Neural cell (in vitro differentiated cells): ENCODE data around the gene MSANTD2. TPM values are rescaled to one million over a fixed set of nuclear protein-coding genes. Genes with fewer than 3 reads are reported as not detected.

Experiments
- H2AFZ ChIP-seq: fragments of 200-600, 300-800 bp; sonication (generic), shearing (Covaris generic); 2 replicates; pipeline ENCODE4 v1.6.0; 2014; ENCODE audit warnings: low read depth, mild to moderate bottlenecking, antibody characterized with exemption, low read length, moderate library complexity
- H3F3A ChIP-seq: fragments of 200-600 bp; shearing (Covaris generic); 2 replicates; pipeline ENCODE4 v1.6.1; 2016; ENCODE audit warnings: mild to moderate bottlenecking, moderate library complexity, mixed read lengths, antibody characterized with exemption, low read length; ENCODE audit not compliant: insufficient read depth, poor library complexity, severe bottlenecking
- H3K27ac ChIP-seq: fragments of 200-600, 300-800 bp; sonication (generic), shearing (Covaris generic); 2 replicates; pipeline ENCODE4 v1.5.1; 2014; ENCODE audit warnings: mild to moderate bottlenecking, low read length, moderate library complexity
- H3K27me3 ChIP-seq: fragments of 300-800, 200-600 bp; sonication (generic), shearing (Covaris generic); 2 replicates; pipeline ENCODE4 v1.6.0; 2014; ENCODE audit warnings: mild to moderate bottlenecking, low read depth, low read length, moderate library complexity; ENCODE audit not compliant: insufficient read depth
- H3K36me3 ChIP-seq: fragments of 300-800, 200-600 bp; sonication (generic), shearing (Covaris generic); 2 replicates; pipeline ENCODE4 v1.5.1; 2014; ENCODE audit warnings: mild to moderate bottlenecking, antibody characterized with exemption, low read length, moderate library complexity; ENCODE audit not compliant: insufficient read depth
- H3K4me2 ChIP-seq: fragments of 300-800, 200-600 bp; sonication (generic), shearing (Covaris generic); 2 replicates; pipeline ENCODE4 v1.6.0; 2014; ENCODE audit warnings: mild to moderate bottlenecking, low read length
- H3K4me3 ChIP-seq: fragments of 300-800, 200-600 bp; sonication (generic), shearing (Covaris generic); 2 replicates; pipeline ENCODE4 v1.5.1; 2014; ENCODE audit warnings: mild to moderate bottlenecking, low read length, moderate library complexity
- H3K79me2 ChIP-seq: fragments of 200-600 bp; shearing (Covaris generic); replicated peaks from 2 replicates; pipeline ENCODE4 v1.6.0; 2014; ENCODE audit warnings: mild to moderate bottlenecking, low read length, moderate library complexity; ENCODE audit not compliant: insufficient read depth
- H3K9ac ChIP-seq: fragments of 300-800, 200-600 bp; sonication (generic), shearing (Covaris generic); 2 replicates; pipeline ENCODE4 v1.6.1; 2016; ENCODE audit warnings: mild to moderate bottlenecking, low read length, mixed read lengths
- H3K9me2 ChIP-seq: fragments of 200-600 bp; shearing (Covaris generic); 2 replicates; pipeline ENCODE4 v1.6.1; 2016; ENCODE audit warnings: mild to moderate bottlenecking, low read length, mixed read lengths; ENCODE audit not compliant: insufficient read depth
- H3K9me3 ChIP-seq: fragments of 200-600, 300-800 bp; sonication (generic), shearing (Covaris generic); 2 replicates; pipeline ENCODE4 v1.6.1; 2016; ENCODE audit warnings: mild to moderate bottlenecking, mixed run types, low read length, moderate library complexity, mixed read lengths
- H4K20me1 ChIP-seq: fragments of 200-600 bp; shearing (Covaris generic); 2 replicates; pipeline ENCODE4 v1.6.1; 2016; ENCODE audit warnings: mild to moderate bottlenecking, mixed run types; ENCODE audit not compliant: insufficient read depth
- EP300 ChIP-seq: fragments of 450-650 bp; conservative IDR thresholded peaks from 2 replicates; pipeline ENCODE4 v1.6.1; 2014; ENCODE audit warnings: antibody characterized with exemption, mild to moderate bottlenecking, moderate library complexity; ENCODE audit not compliant: poor library complexity, severe bottlenecking
- EZH2 ChIP-seq: fragments of 200-600, 300-800 bp; shearing (Covaris generic), sonication (generic); IDR thresholded peaks from 2 replicates; pipeline ENCODE4 v1.6.1; 2014; ENCODE audit warnings: antibody characterized with exemption, low read length, borderline replicate concordance, mild to moderate bottlenecking; ENCODE audit not compliant: insufficient read depth, poor library complexity, severe bottlenecking
- MXI1 ChIP-seq: fragments of 450-650 bp; conservative IDR thresholded peaks from 2 replicates; pipeline ENCODE4 v1.6.1; 2014; ENCODE audit warnings: antibody characterized with exemption, mild to moderate bottlenecking; ENCODE audit not compliant: poor library complexity, severe bottlenecking
- POLR2AphosphoS5 ChIP-seq: IDR thresholded peaks from 2 replicates; pipeline ENCODE4 v1.6.1; 2012
- RAD21 ChIP-seq: fragments of 450-650 bp; conservative IDR thresholded peaks from 2 replicates; pipeline ENCODE4 v1.6.1; 2014; ENCODE audit warnings: antibody characterized with exemption, mild to moderate bottlenecking, moderate library complexity
- SMC3 ChIP-seq: fragments of 450-650 bp; conservative IDR thresholded peaks from 2 replicates; pipeline ENCODE4 v1.6.1; 2014; ENCODE audit warnings: antibody characterized with exemption, mild to moderate bottlenecking, moderate library complexity; ENCODE audit not compliant: poor library complexity
- TAF1 ChIP-seq: IDR thresholded peaks from 2 replicates; pipeline ENCODE4 v1.6.1; 2012; ENCODE audit warnings: low read depth
- polyA plus RNA-seq: library from polyadenylated mRNA; depleted of rRNA; stranded (reverse); fragments of >200 nt; gene quantifications from 2 replicates; pipeline ENCODE4 v1.2.3, GENCODE V29; 2014
- TF ChIP-seq, protein P1 (sequence below): IDR thresholded peaks from 2 replicates; pipeline ENCODE4 v1.6.1; 2012; ENCODE audit warnings: borderline replicate concordance
- TF ChIP-seq, protein P2 (sequence below): fragments of 450-650 bp; IDR thresholded peaks from 2 replicates; pipeline ENCODE4 v1.5.1; 2014; ENCODE audit warnings: antibody characterized with exemption, mild to moderate bottlenecking, moderate library complexity; ENCODE audit not compliant: poor library complexity, severe bottlenecking

Gene MSANTD2
- polyA plus RNA-seq, 1 donor from 2014 or later, result 45.3 TPM

DNA sequence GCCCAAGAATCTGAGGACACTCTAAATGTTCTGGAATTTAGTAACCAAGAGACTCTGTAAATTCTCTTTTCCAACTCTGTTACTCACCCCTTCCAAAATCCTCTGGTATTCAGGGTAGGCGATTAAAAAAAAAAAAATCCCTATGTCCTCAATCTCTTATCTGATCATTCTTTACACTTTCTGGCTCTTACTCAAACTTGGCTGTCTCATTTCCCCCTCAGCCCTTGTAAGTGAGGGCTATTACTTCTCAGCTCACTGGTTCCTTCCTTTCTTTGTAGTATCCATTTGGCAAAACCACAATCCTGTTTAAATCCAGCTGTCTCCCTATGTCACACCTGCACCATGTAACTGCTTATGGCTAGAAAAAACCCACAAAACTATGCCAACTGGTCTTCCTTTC is 12.7 kb upstream of the MSANTD2 start:
- Histone ChIP-seq H3K4me2 (no peak overlapping the region), H3K79me2 (no peaks in the 10 kb centered on the region), H3K36me3 (no peaks in the 10 kb centered on the region), H3K9me2 (no peaks in the 10 kb centered on the region), H3K27me3 (no peaks in the 10 kb centered on the region), H2AFZ (no peak overlapping the region), H3K27ac (no peak overlapping the region), H3K9ac (no peak overlapping the region), H3F3A (no peaks in the 10 kb centered on the region), H3K4me3 (no peak overlapping the region), H4K20me1 (no peaks in the 10 kb centered on the region), H3K9me3 (no peaks in the 10 kb centered on the region)
- TF ChIP-seq, protein P1, sequence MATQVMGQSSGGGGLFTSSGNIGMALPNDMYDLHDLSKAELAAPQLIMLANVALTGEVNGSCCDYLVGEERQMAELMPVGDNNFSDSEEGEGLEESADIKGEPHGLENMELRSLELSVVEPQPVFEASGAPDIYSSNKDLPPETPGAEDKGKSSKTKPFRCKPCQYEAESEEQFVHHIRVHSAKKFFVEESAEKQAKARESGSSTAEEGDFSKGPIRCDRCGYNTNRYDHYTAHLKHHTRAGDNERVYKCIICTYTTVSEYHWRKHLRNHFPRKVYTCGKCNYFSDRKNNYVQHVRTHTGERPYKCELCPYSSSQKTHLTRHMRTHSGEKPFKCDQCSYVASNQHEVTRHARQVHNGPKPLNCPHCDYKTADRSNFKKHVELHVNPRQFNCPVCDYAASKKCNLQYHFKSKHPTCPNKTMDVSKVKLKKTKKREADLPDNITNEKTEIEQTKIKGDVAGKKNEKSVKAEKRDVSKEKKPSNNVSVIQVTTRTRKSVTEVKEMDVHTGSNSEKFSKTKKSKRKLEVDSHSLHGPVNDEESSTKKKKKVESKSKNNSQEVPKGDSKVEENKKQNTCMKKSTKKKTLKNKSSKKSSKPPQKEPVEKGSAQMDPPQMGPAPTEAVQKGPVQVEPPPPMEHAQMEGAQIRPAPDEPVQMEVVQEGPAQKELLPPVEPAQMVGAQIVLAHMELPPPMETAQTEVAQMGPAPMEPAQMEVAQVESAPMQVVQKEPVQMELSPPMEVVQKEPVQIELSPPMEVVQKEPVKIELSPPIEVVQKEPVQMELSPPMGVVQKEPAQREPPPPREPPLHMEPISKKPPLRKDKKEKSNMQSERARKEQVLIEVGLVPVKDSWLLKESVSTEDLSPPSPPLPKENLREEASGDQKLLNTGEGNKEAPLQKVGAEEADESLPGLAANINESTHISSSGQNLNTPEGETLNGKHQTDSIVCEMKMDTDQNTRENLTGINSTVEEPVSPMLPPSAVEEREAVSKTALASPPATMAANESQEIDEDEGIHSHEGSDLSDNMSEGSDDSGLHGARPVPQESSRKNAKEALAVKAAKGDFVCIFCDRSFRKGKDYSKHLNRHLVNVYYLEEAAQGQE, result no peak

DNA sequence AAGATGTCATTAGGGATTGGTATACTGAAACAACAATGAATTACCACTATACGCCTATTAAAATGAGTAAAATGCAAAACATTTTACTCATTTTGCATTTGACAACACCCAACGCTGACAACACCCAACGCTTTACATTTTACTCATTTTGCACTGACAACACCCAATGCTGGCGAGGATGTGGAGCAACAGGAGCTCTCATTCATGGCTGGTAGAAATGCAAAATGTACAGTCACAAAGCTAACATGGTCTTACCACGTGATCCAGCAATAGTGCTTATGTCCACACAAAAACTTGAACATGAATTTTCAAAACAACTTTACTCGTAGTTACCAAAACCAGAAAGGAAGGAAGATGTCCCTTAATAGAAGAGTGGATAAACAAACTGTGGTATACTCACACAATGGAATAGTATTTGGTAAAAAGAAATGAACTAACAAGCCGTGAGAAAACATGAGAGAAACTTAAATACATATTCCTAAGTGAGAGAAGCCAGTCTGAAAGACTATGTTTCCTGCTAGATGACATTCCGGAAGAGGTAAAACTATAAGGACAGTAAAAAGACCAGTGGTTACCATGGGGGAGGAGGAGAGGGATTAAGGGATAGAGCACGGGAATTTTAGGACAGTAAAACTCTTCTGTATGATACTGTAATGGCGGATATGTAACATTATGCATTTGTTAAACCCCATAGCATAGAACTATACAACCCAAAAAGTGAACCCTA is 11.4 kb upstream of the MSANTD2 start:
- Histone ChIP-seq H4K20me1 (no peaks in the 10 kb centered on the region), H3F3A (no peaks in the 10 kb centered on the region), H3K4me2 (no peak overlapping the region), H2AFZ (no peak overlapping the region), H3K27ac (no peak overlapping the region), H3K9me2 (no peaks in the 10 kb centered on the region), H3K27me3 (no peaks in the 10 kb centered on the region), H3K79me2 (no peaks in the 10 kb centered on the region), H3K9ac (no peak overlapping the region), H3K9me3 (no peaks in the 10 kb centered on the region), H3K36me3 (no peaks in the 10 kb centered on the region), H3K4me3 (no peak overlapping the region)
- no peak for TF ChIP-seq MXI1
- TF ChIP-seq EP300, result no peak
- TF ChIP-seq, protein P1, result no peak
- no peak for TF ChIP-seq POLR2AphosphoS5
- TF ChIP-seq SMC3, result no peak
- no peak for TF ChIP-seq EZH2
- TF ChIP-seq, protein P2, sequence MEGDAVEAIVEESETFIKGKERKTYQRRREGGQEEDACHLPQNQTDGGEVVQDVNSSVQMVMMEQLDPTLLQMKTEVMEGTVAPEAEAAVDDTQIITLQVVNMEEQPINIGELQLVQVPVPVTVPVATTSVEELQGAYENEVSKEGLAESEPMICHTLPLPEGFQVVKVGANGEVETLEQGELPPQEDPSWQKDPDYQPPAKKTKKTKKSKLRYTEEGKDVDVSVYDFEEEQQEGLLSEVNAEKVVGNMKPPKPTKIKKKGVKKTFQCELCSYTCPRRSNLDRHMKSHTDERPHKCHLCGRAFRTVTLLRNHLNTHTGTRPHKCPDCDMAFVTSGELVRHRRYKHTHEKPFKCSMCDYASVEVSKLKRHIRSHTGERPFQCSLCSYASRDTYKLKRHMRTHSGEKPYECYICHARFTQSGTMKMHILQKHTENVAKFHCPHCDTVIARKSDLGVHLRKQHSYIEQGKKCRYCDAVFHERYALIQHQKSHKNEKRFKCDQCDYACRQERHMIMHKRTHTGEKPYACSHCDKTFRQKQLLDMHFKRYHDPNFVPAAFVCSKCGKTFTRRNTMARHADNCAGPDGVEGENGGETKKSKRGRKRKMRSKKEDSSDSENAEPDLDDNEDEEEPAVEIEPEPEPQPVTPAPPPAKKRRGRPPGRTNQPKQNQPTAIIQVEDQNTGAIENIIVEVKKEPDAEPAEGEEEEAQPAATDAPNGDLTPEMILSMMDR, result no peak
- TF ChIP-seq TAF1, result no peak
- no peak for TF ChIP-seq RAD21
